H1 (cell line): ENCODE results near the gene RIN3. TPM values are rescaled to one million over a fixed set of nuclear protein-coding genes. Genes with fewer than 3 reads are reported as not detected.

Experiments
- CTCF ChIA-PET: fragments of 300-600 bp; sonication (Branson Sonifier 250); formaldehyde crosslinking; loops from one replicate; lab custom pipeline; 2021; ENCODE audit not compliant: partially characterized antibody; lab: Charles Lee
- POLR2A ChIA-PET: fragments of 300-600 bp; sonication (Branson Sonifier 250); formaldehyde crosslinking; loops from one replicate; lab custom pipeline; 2021; ENCODE audit warnings: inconsistent platforms; ENCODE audit not compliant: partially characterized antibody; lab: Charles Lee
- DNase-seq, 2 experiments: peaks; one replicate each; pipeline versions ENCODE4 v3.0.0 to v3.0.0-alpha.2; 2010 to 2022; ENCODE audit warnings: low spot score in 2 of 2, low read depth in 1 of 2, mixed read lengths in 1 of 2
- FAIRE-seq: peaks from 2 replicates; lab custom pipeline; 2011; peaks lifted over from hg19 to GRCh38; lab: Jason Lieb, UNC
- H2AFZ ChIP-seq: 2 replicates; pipeline ENCODE4 v1.8.1; 2012; ENCODE audit warnings: low read length, inconsistent platforms
- H2AK5ac ChIP-seq: 2 replicates; pipeline ENCODE4 v1.6.1; 2013; ENCODE audit warnings: low read depth, low read length
- H2BK120ac ChIP-seq: replicated peaks from 2 replicates; pipeline ENCODE3; 2013; ENCODE audit warnings: low read depth, low read length, inconsistent platforms
- H2BK12ac ChIP-seq: 2 replicates; pipeline ENCODE4 v1.6.1; 2013; ENCODE audit warnings: low read depth, low read length
- H2BK15ac ChIP-seq: 2 replicates; pipeline ENCODE4 v1.6.1; 2013; ENCODE audit warnings: low read length
- H2BK20ac ChIP-seq: 2 replicates; pipeline ENCODE4 v1.6.1; 2013; ENCODE audit warnings: low read length
- H2BK5ac ChIP-seq: 2 replicates; pipeline ENCODE4 v1.6.1; 2013; ENCODE audit warnings: low read depth, low read length
- H3K14ac ChIP-seq: 2 replicates; pipeline ENCODE4 v1.6.1; 2013; ENCODE audit warnings: inconsistent platforms; ENCODE audit not compliant: insufficient read length
- H3K18ac ChIP-seq: 2 replicates; pipeline ENCODE4 v1.6.1; 2013; ENCODE audit warnings: low read length; ENCODE audit errors: extremely low read depth
- H3K23ac ChIP-seq: 2 replicates; pipeline ENCODE4 v1.6.1; 2013; ENCODE audit warnings: inconsistent platforms; ENCODE audit not compliant: insufficient read length
- H3K23me2 ChIP-seq: 2 replicates; pipeline ENCODE4 v1.6.1; 2013; ENCODE audit warnings: low read depth, low read length
- H3K27ac ChIP-seq: 2 replicates; pipeline ENCODE4 v1.6.1; 2011; ENCODE audit warnings: low read depth, low read length, inconsistent platforms
- H3K27me3 ChIP-seq, 4 experiments: replicated peaks in 1 of 4; 1 replicate in 1 of 4; 2 replicates in 3 of 4; pipeline versions ENCODE4 v1.6.1 to v1.8.1; 2011 to 2013; ENCODE audit warnings: low read length in 3 of 4, mild to moderate bottlenecking in 3 of 4, inconsistent platforms in 2 of 4, mixed read lengths in 2 of 4, moderate library complexity in 1 of 4; ENCODE audit not compliant: control insufficient read depth in 3 of 4, insufficient read depth in 3 of 4; ENCODE audit errors: extremely low read depth in 1 of 4
- H3K36me3 ChIP-seq, 4 experiments: 2 replicates each; pipeline versions ENCODE4 v1.6.1 to v1.8.1; 2011 to 2013; ENCODE audit warnings: mild to moderate bottlenecking in 4 of 4, low read length in 3 of 4, moderate library complexity in 2 of 4, control low read depth in 1 of 4, inconsistent platforms in 1 of 4; ENCODE audit not compliant: insufficient read depth in 4 of 4, control insufficient read depth in 2 of 4
- H3K4ac ChIP-seq: replicated peaks from 2 replicates; pipeline ENCODE3; 2013; ENCODE audit warnings: low read length, low read depth, mixed read lengths, inconsistent platforms; ENCODE audit not compliant: insufficient read length
- H3K4me1 ChIP-seq, 4 experiments: replicated peaks in 1 of 4; 1 replicate in 1 of 4; 2 replicates in 3 of 4; pipeline versions ENCODE4 v1.6.1 to v1.8.1; 2011 to 2013; ENCODE audit warnings: low read length in 3 of 4, inconsistent platforms in 2 of 4, mixed read lengths in 1 of 4; ENCODE audit not compliant: insufficient read depth in 4 of 4, control insufficient read depth in 3 of 4
- H3K4me2 ChIP-seq, 2 experiments: 2 replicates each; pipeline versions ENCODE4 v1.6.1 to v1.8.1; 2011 to 2013; ENCODE audit warnings: low read depth in 2 of 2, low read length in 2 of 2, control low read depth in 1 of 2, inconsistent platforms in 1 of 2, mild to moderate bottlenecking in 1 of 2; ENCODE audit not compliant: insufficient read depth in 1 of 2
- H3K4me3 ChIP-seq, 4 experiments: fragments of 200-600, 300-600 bp in 1 of 4; sonication (generic), shearing (Covaris generic), sonication (Bioruptor Twin) in 1 of 4; 2 replicates each; pipeline versions ENCODE4 v1.5.1 to v1.8.1; 2011 to 2016; ENCODE audit warnings: low read length in 4 of 4, low read depth in 3 of 4, control low read depth in 2 of 4, inconsistent platforms in 2 of 4, mild to moderate bottlenecking in 2 of 4, mixed read lengths in 1 of 4, moderate library complexity in 1 of 4; ENCODE audit not compliant: insufficient read depth in 2 of 4; ENCODE audit errors: extremely low read depth in 1 of 4
- H3K56ac ChIP-seq: replicated peaks from 2 replicates; pipeline ENCODE3; 2013; ENCODE audit warnings: low read depth, mild to moderate bottlenecking, mixed read lengths, low read length, inconsistent platforms; ENCODE audit not compliant: insufficient read length
- H3K79me1 ChIP-seq: 2 replicates; pipeline ENCODE4 v1.6.1; 2013; ENCODE audit warnings: low read depth, low read length, control low read depth
- H3K79me2 ChIP-seq, 2 experiments: 2 replicates each; pipeline versions ENCODE4 v1.6.1 to v1.8.1; 2012 to 2013; ENCODE audit warnings: low read length in 2 of 2, mild to moderate bottlenecking in 2 of 2, inconsistent platforms in 1 of 2; ENCODE audit not compliant: insufficient read depth in 2 of 2, control insufficient read depth in 1 of 2
- H3K9ac ChIP-seq, 4 experiments: replicated peaks in 1 of 4; 1 replicate in 1 of 4; 2 replicates in 3 of 4; pipeline versions ENCODE4 v1.6.1 to v1.8.1; 2011 to 2013; ENCODE audit warnings: low read depth in 3 of 4, low read length in 3 of 4, control low read depth in 2 of 4, mild to moderate bottlenecking in 2 of 4, moderate library complexity in 2 of 4, inconsistent platforms in 1 of 4; ENCODE audit errors: extremely low read depth in 1 of 4
- H3K9me3 ChIP-seq, 2 experiments: 2 replicates each; pipeline versions ENCODE4 v1.6.1 to v1.8.1; 2012 to 2013; ENCODE audit warnings: mild to moderate bottlenecking in 2 of 2, moderate library complexity in 2 of 2, control low read depth in 1 of 2, inconsistent platforms in 1 of 2, low read depth in 1 of 2, low read length in 1 of 2, mixed read lengths in 1 of 2; ENCODE audit not compliant: insufficient read depth in 2 of 2
- H4K20me1 ChIP-seq, 2 experiments: replicated peaks in 1 of 2; 2 replicates each; pipeline versions ENCODE3 to v1.8.1; 2011 to 2013; ENCODE audit warnings: inconsistent platforms in 2 of 2, low read length in 2 of 2, mild to moderate bottlenecking in 1 of 2; ENCODE audit not compliant: insufficient read depth in 2 of 2, control insufficient read depth in 1 of 2
- H4K5ac ChIP-seq: 2 replicates; pipeline ENCODE4 v1.6.1; 2013; ENCODE audit warnings: low read length, low read depth, mixed read lengths, inconsistent platforms; ENCODE audit not compliant: insufficient read length
- H4K8ac ChIP-seq: 2 replicates; pipeline ENCODE4 v1.8.0; 2013; ENCODE audit warnings: mild to moderate bottlenecking, moderate library complexity, low read length, inconsistent platforms; ENCODE audit not compliant: insufficient read depth; ENCODE audit errors: extremely low read depth
- H4K91ac ChIP-seq: replicated peaks from 2 replicates; pipeline ENCODE3; 2013; ENCODE audit warnings: low read length, mixed read lengths, inconsistent platforms; ENCODE audit not compliant: insufficient read length
- CEBPB ChIP-seq: IDR thresholded peaks from 2 replicates; pipeline ENCODE4 v1.6.1; 2012; ENCODE audit warnings: low read depth, low read length
- CHD2 ChIP-seq: IDR thresholded peaks from 2 replicates; pipeline ENCODE4 v1.6.1; 2012; ENCODE audit warnings: low read length, improper control_type of control experiment
- CREB1 ChIP-seq: IDR thresholded peaks from 2 replicates; pipeline ENCODE4 v1.6.1; 2012; ENCODE audit warnings: inconsistent platforms
- GTF2F1 ChIP-seq: IDR thresholded peaks from 2 replicates; pipeline ENCODE4 v1.6.1; 2012; ENCODE audit warnings: low read depth, low read length, improper control_type of control experiment, borderline replicate concordance
- KDM5A ChIP-seq: fragments of 200-600 bp; IDR thresholded peaks from 2 replicates; pipeline ENCODE4 v1.7.1; 2012; ENCODE audit warnings: mild to moderate bottlenecking, low read length, inconsistent platforms, mixed read lengths
- SIN3A ChIP-seq, 2 experiments: IDR thresholded peaks in 1 of 2; conservative IDR thresholded peaks in 1 of 2; 2 replicates each; pipeline ENCODE4 v1.6.1; 2011 to 2012; ENCODE audit warnings: low read length in 2 of 2, improper control_type of control experiment in 1 of 2, low read depth in 1 of 2, mild to moderate bottlenecking in 1 of 2
- TCF12 ChIP-seq: IDR thresholded peaks from 2 replicates; pipeline ENCODE4 v1.6.1; 2011; ENCODE audit warnings: low read depth, mild to moderate bottlenecking, low read length
- WGBS, 2 experiments: shearing (Covaris generic) in 1 of 2; methylation state at CpG; one replicate each; pipeline versions ENCODE4 v1.1.6 to v1.1.7; 2013 to 2015; ENCODE audit warnings: low lambda C conversion rate in 2 of 2, mixed read lengths in 2 of 2, inconsistent platforms in 1 of 2, low coverage in 1 of 2, missing lambda C conversion rate in 1 of 2; ENCODE audit not compliant: insufficient replicate concordance in 2 of 2, insufficient coverage in 1 of 2, insufficient read length in 1 of 2; ENCODE audit errors: extremely low coverage in 1 of 2, missing lambda C conversion rate in 1 of 2; 5-methylcytosine and 5-hydroxymethylcytosine counted together
- polyA plus RNA-seq, 7 experiments: library from polyadenylated mRNA; depleted of rRNA in 3 of 7; stranded (reverse) in 5 of 7; unstranded in 2 of 7; fragments of >200 nt in 5 of 7; fragments of 200-250 nt in 2 of 7; gene quantifications; 1 replicate in 5 of 7; 2 replicates in 1 of 7; 4 replicates in 1 of 7; pipeline versions ENCODE4 v1.2.1 to v1.2.3, GENCODE V29; 2011 to 2013; ENCODE audit warnings: missing spikeins in 2 of 7, mixed read lengths in 2 of 7
- total RNA-seq: library from RNA; stranded (reverse); fragmentation: NEBNext Ultra II Directional; extraction: Animal tissue kit (Norgen Biotek cat#: 25700); gene quantifications from 2 replicates; pipeline ENCODE4 v1.2.1, GENCODE V29; 2021

Gene RIN3
- total and polyA plus RNA-seq, 2 of the 8 experiments (the other 6 are each of a cell fraction or from before 2014, with no cell fraction given) = 0.59 to 1.5 TPM

- no peak for FAIRE-seq
- Histone ChIP-seq H4K91ac (no peak overlapping the region), H3K4ac (no peak overlapping the region), H3K14ac (no peak overlapping the region), H3K56ac (no peak overlapping the region), H3K23ac (no peak overlapping the region), H3K36me3 (no peaks in the 10 kb centered on the region), H2BK5ac (no peak overlapping the region), H2BK120ac (no peak overlapping the region), H2AFZ (no peak overlapping the region), H3K4me2 (no peak overlapping the region), H4K8ac (no peak overlapping the region), H3K9me3 (no peaks in the 10 kb centered on the region), H3K27ac (no peak overlapping the region), H3K4me3 (no peak overlapping the region), H2AK5ac (no peak overlapping the region), H3K9ac (no peak overlapping the region), H3K27me3 (no peaks in the 10 kb centered on the region), H2BK15ac (no peak overlapping the region), H2BK12ac (no peak overlapping the region), H3K79me1 (no peaks in the 10 kb centered on the region), H4K20me1 (peaks cover 0 to 2% of the 10 kb centered on the region in 2 experiments), H3K4me1 (no peaks in the 10 kb centered on the region), H3K79me2 (no peaks in the 10 kb centered on the region; a peak in 1 of 4 replicates), H4K5ac (no peak overlapping the region), H2BK20ac (no peak overlapping the region), H3K18ac (no peak overlapping the region), H3K23me2 (no peaks in the 10 kb centered on the region)
- 95% methylated on average over 7 of the region's 7 CpGs; no CpG with 5 or more reads in 1 of the 2 experiments for WGBS, 2 experiments
- CTCF ChIA-PET = interaction anchor here (1.3 kb wide), 1 partner anchor 67 kb away, joined by 3 read pairs; no protein-coding TSS in a partner anchor
- TF ChIP-seq CHD2 = no peak
- TF ChIP-seq CEBPB = no peak
- no peak for TF ChIP-seq GTF2F1
- no peak for TF ChIP-seq KDM5A
- no peak for TF ChIP-seq CREB1
- TF ChIP-seq TCF12 = no peak
- TF ChIP-seq SIN3A (conservative IDR thresholded peaks at IDR 0.05 in 1 of 2, IDR thresholded peaks at IDR 0.05 in 1 of 2; ENCODE audit: low read depth in 1 of 2, low read length in 2 of 2) = no peak
- POLR2A ChIA-PET = no interaction called here
- DNase-seq = no peak
Observed at GRCh38 chr14:92546347-92547053, 32.9 kb downstream of the RIN3 start.
